ENCODE data around the gene EGLN2.

The EGLN2 gene

GRCh38 chr19:40776932-40777644 lies 21.9 kb upstream of the EGLN2 start (continued):
- TF ChIP-seq ZNF341 (tag by site-specific recombination; IDR thresholded peaks at IDR 0.05; ENCODE audit: low read depth) (no peak), WT1 (tag by site-specific recombination; IDR thresholded peaks at IDR 0.05) (no peak), ZNF24 (tag by site-specific recombination; IDR thresholded peaks at IDR 0.05) (0 out of 2 replicates have a peak, but pooled peaks have one; percentile 21), MEIS1 (CRISPR knock-in tag; IDR thresholded peaks at IDR 0.05; ENCODE audit: borderline replicate concordance) (no peak), ZEB2 (tag by site-specific recombination; IDR thresholded peaks at IDR 0.05) (no peak), ZBTB1 (tag by site-specific recombination; IDR thresholded peaks at IDR 0.05) (no peak), ZNF600 (tag by site-specific recombination; IDR thresholded peaks at IDR 0.05) (no peak), ZNF585B (tag by site-specific recombination; IDR thresholded peaks at IDR 0.05) (no peak), ZNF26 (tag by site-specific recombination; IDR thresholded peaks at IDR 0.05) (no peak), ZNF112 (tag by site-specific recombination; IDR thresholded peaks at IDR 0.05) (no peak), ZNF202 (tag by site-specific recombination; IDR thresholded peaks at IDR 0.05; ENCODE audit: borderline replicate concordance) (no peak), ZNF175 (tag by site-specific recombination; IDR thresholded peaks at IDR 0.05) (no peak), GLIS2 (tag by site-specific recombination; IDR thresholded peaks at IDR 0.05) (no peak), ZFP41 (tag by site-specific recombination; IDR thresholded peaks at IDR 0.05; ENCODE audit: borderline replicate concordance) (no peak), ZNF670 (tag by site-specific recombination; IDR thresholded peaks at IDR 0.05; ENCODE audit: low read depth) (no peak), ZNF10 (tag by site-specific recombination; IDR thresholded peaks at IDR 0.05) (no peak), ZNF580 (tag by site-specific recombination; IDR thresholded peaks at IDR 0.05) (peak; percentile 63; the same call in 1 of the 2 replicates), TRIM28 (IDR thresholded peaks at IDR 0.05; ENCODE audit: borderline replicate concordance, low read length) (no peak), ZBTB44 (tag by site-specific recombination; IDR thresholded peaks at IDR 0.05) (no peak), KLF10 (tag by site-specific recombination; IDR thresholded peaks at IDR 0.05) (no peak; the same call in 1 of the 2 replicates), ZNF350 (tag by site-specific recombination; IDR thresholded peaks at IDR 0.05) (no peak), ZNF660 (tag by site-specific recombination; IDR thresholded peaks at IDR 0.05) (0 out of 2 replicates have a peak, but pooled peaks have one; percentile 12), ZNF174 (tag by site-specific recombination; IDR thresholded peaks at IDR 0.05) (no peak), ZNF394 (tag by site-specific recombination; IDR thresholded peaks at IDR 0.05; ENCODE audit: borderline replicate concordance) (no peak), ELK4 (IDR thresholded peaks at IDR 0.05; ENCODE audit: borderline replicate concordance, low read depth, low read length) (no peak), ZNF558 (tag by site-specific recombination; IDR thresholded peaks at IDR 0.05) (0 out of 2 replicates have a peak, but pooled peaks have one; percentile 44), ZNF140 (tag by site-specific recombination; IDR thresholded peaks at IDR 0.05) (no peak), SP7 (tag by site-specific recombination; IDR thresholded peaks at IDR 0.05) (peak; percentile 15; the same call in 1 of the 2 replicates), ZNF747 (tag by site-specific recombination; IDR thresholded peaks at IDR 0.05) (no peak; the same call in 1 of the 2 replicates), ZNF707 (tag by site-specific recombination; IDR thresholded peaks at IDR 0.05) (no peak), ZNF571 (tag by site-specific recombination; IDR thresholded peaks at IDR 0.05) (no peak), ZNF555 (tag by site-specific recombination; conservative IDR thresholded peaks at IDR 0.05) (no peak), ZSCAN23 (tag by site-specific recombination; IDR thresholded peaks at IDR 0.05) (no peak), PRDM4 (tag by site-specific recombination; IDR thresholded peaks at IDR 0.05) (0 out of 2 replicates have a peak, but pooled peaks have one; percentile 39), ZNF292 (tag by site-specific recombination; IDR thresholded peaks at IDR 0.05; ENCODE audit: borderline replicate concordance, low read depth) (no peak), ZNF184 (tag by site-specific recombination; IDR thresholded peaks at IDR 0.05) (no peak)
